ENCODE results near the gene CARNS1. TPM values are rescaled to one million over a fixed set of nuclear protein-coding genes. Genes with fewer than 3 reads are reported as not detected.

The CARNS1 gene
- total RNA-seq, 1 donor from 2014 or later, result 1.5 TPM

GRCh38 chr11:67406420-67406968 lies 9.0 kb upstream of the CARNS1 start:
- H3K27me3 Mint-ChIP-seq, result peaks cover 12% of the 10 kb centered on the region
- no peak for TF ChIP-seq CTCF (conservative IDR thresholded peaks at IDR 0.05)

GRCh38 chr11:67406969-67407687 lies 8.3 kb upstream of the CARNS1 start:
- Mint-ChIP-seq H3K4me1 (ENCODE audit: unreplicated experiment) (peaks cover 6% of the 10 kb centered on the region), H3K9me3 (no peaks in the 10 kb centered on the region), H3K27me3 (peaks cover 18% of the 10 kb centered on the region), H3K36me3 (no peaks in the 10 kb centered on the region), H3K27ac (no peak overlapping the region), H3K4me3 (no peak overlapping the region)
- DNase-seq (ENCODE audit: extremely low spot score, unreplicated experiment), result no peak
- TF ChIP-seq CTCF (conservative IDR thresholded peaks at IDR 0.05), result no peak

More at GRCh38 chr11:67406420-67406968, 9.0 kb upstream of the CARNS1 start:
- H3K4me1 Mint-ChIP-seq (ENCODE audit: unreplicated experiment), result peaks cover 6% of the 10 kb centered on the region
- no peaks in the 10 kb centered on the region for H3K9me3 Mint-ChIP-seq
- no peaks in the 10 kb centered on the region for H3K36me3 Mint-ChIP-seq
- no peak overlapping the region for H3K27ac Mint-ChIP-seq
- no peak for DNase-seq (ENCODE audit: extremely low spot score, unreplicated experiment)
- no peak overlapping the region for H3K4me3 Mint-ChIP-seq

GRCh38 chr11:67407688-67408163 lies 7.8 kb upstream of the CARNS1 start:
- Mint-ChIP-seq H3K4me1 (ENCODE audit: unreplicated experiment) (peaks cover 6% of the 10 kb centered on the region), H3K9me3 (no peaks in the 10 kb centered on the region), H3K36me3 (no peaks in the 10 kb centered on the region), H3K4me3 (no peak overlapping the region), H3K27me3 (peaks cover 24% of the 10 kb centered on the region), H3K27ac (no peak overlapping the region)
- no peak for DNase-seq (ENCODE audit: extremely low spot score, unreplicated experiment)
- no peak for TF ChIP-seq CTCF (conservative IDR thresholded peaks at IDR 0.05)

- H3K9me3 Mint-ChIP-seq, result no peaks in the 10 kb centered on the region
- no peak overlapping the region for H3K4me3 Mint-ChIP-seq
- no peak for TF ChIP-seq CTCF (conservative IDR thresholded peaks at IDR 0.05)
- DNase-seq (ENCODE audit: extremely low spot score, unreplicated experiment), result no peak
- peaks cover 33% of the 10 kb centered on the region for H3K27me3 Mint-ChIP-seq
- H3K36me3 Mint-ChIP-seq, result no peaks in the 10 kb centered on the region
- no peak overlapping the region for H3K27ac Mint-ChIP-seq
- peaks cover 11% of the 10 kb centered on the region for H3K4me1 Mint-ChIP-seq (ENCODE audit: unreplicated experiment)
Observed at GRCh38 chr11:67408437-67409200, 6.9 kb upstream of the CARNS1 start.

- H3K4me1 Mint-ChIP-seq (ENCODE audit: unreplicated experiment), result peaks cover 11% of the 10 kb centered on the region
Observed at GRCh38 chr11:67409261-67409666, 6.2 kb upstream of the CARNS1 start.

More at GRCh38 chr11:67409261-67409666, 6.2 kb upstream of the CARNS1 start:
- H3K4me3 Mint-ChIP-seq, result no peak overlapping the region
- no peak for DNase-seq (ENCODE audit: extremely low spot score, unreplicated experiment)
- no peaks in the 10 kb centered on the region for H3K36me3 Mint-ChIP-seq
- H3K27me3 Mint-ChIP-seq, result peaks cover 39% of the 10 kb centered on the region
- TF ChIP-seq CTCF (conservative IDR thresholded peaks at IDR 0.05), result no peak
- H3K9me3 Mint-ChIP-seq, result no peaks in the 10 kb centered on the region
- no peak overlapping the region for H3K27ac Mint-ChIP-seq

Data from type B pancreatic cell (in vitro differentiated cells).